ENCODE data around the gene GFPT1.

Gene GFPT1

GRCh38 chr2:69291004-69291650, 95.9 kb downstream of the GFPT1 start:
- DNase-seq (ENCODE audit: low spot score), result no peak

GRCh38 chr2:69288429-69288828, 98.6 kb downstream of the GFPT1 start:
- DNase-seq (ENCODE audit: low spot score), result no peak

- no peak for DNase-seq (ENCODE audit: low spot score)
Observed at GRCh38 chr2:69287544-69287943, 99.5 kb downstream of the GFPT1 start.

GRCh38 chr2:69285379-69285894, 101.6 kb downstream of the GFPT1 start:
- no peak for DNase-seq (ENCODE audit: low spot score)

GRCh38 chr2:69280796-69281412, 106.1 kb downstream of the GFPT1 start:
- no peak for DNase-seq (ENCODE audit: low spot score)

- DNase-seq (ENCODE audit: low spot score), result no peak
Observed at GRCh38 chr2:69279931-69280681, 106.9 kb downstream of the GFPT1 start.

GRCh38 chr2:69279211-69279610, 107.8 kb downstream of the GFPT1 start:
- DNase-seq (ENCODE audit: low spot score), result no peak

- DNase-seq (ENCODE audit: low spot score), result no peak
Observed at GRCh38 chr2:69278366-69278765, 108.7 kb downstream of the GFPT1 start.

- no peak for DNase-seq (ENCODE audit: low spot score)
Observed at GRCh38 chr2:69275490-69275889, 111.5 kb downstream of the GFPT1 start.

GRCh38 chr2:69272803-69273471, 114.1 kb downstream of the GFPT1 start:
- no peak for DNase-seq (ENCODE audit: low spot score)

GRCh38 chr2:69271831-69272257, 115.2 kb downstream of the GFPT1 start:
- no peak for DNase-seq (ENCODE audit: low spot score)

All from hematopoietic multipotent progenitor cell treated with erythropoietin and hydrocortisone succinate and interleukin-3 and kit ligand, for 15 days (in vitro differentiated cells).